IMR-90 (cell line): ENCODE data around the gene PRB4. TPM values are rescaled to one million over a fixed set of nuclear protein-coding genes. Genes with fewer than 3 reads are reported as not detected.

Experiments used
- polyA plus RNA-seq, 3 experiments: library from polyadenylated mRNA; depleted of rRNA; stranded (reverse); fragments of >200 nt; gene quantifications; 2 replicates each; pipeline ENCODE4 v1.2.3, GENCODE V29; 2012; ENCODE audit warnings: low replicate concordance in 1 of 3
- total RNA-seq: library from RNA; depleted of rRNA; stranded (reverse); fragments of >200 nt; gene quantifications from 2 replicates; pipeline ENCODE4 v1.2.3, GENCODE V29; 2012; rRNA removed

Gene PRB4
- total and polyA plus RNA-seq, 2 of the 4 experiments (the other 2 are of a cell fraction): not detected

Other genes with a start within 250 kb of the PRB4 start
- gene TAS2R46, start 248.1 kb downstream of the PRB4 start, total RNA-seq: 3.3 and 4.7 TPM in 2 replicates
- gene TAS2R46, start 248.1 kb downstream of the PRB4 start, polyA plus RNA-seq (2012; rRNA removed): 0.09 TPM in 1 of 2 replicates, not detected in the other
- 0.90 and 1.9 TPM in 2 replicates for gene TAS2R43, start 218.1 kb downstream of the PRB4 start, total RNA-seq
- not detected in 2 replicates for gene TAS2R43, start 218.1 kb downstream of the PRB4 start, polyA plus RNA-seq (2012; rRNA removed)
- gene TAS2R30, start 175.8 kb downstream of the PRB4 start, total RNA-seq: 5.0 and 7.2 TPM in 2 replicates
- gene TAS2R30, start 175.8 kb downstream of the PRB4 start, polyA plus RNA-seq (2012; rRNA removed): 0.03 TPM in 1 of 2 replicates, not detected in the other
- gene SMIM10L1, start 139.2 kb downstream of the PRB4 start, total RNA-seq: 2.7 and 4.7 TPM in 2 replicates
- gene SMIM10L1, start 139.2 kb downstream of the PRB4 start, polyA plus RNA-seq (2012; rRNA removed): 4.5 and 5.3 TPM in 2 replicates
- not detected in 2 replicates for gene TAS2R42, start 123.5 kb downstream of the PRB4 start, total RNA-seq
- not detected in 2 replicates for gene TAS2R42, start 123.5 kb downstream of the PRB4 start, polyA plus RNA-seq (2012; rRNA removed)
- gene PRB3, start 40.7 kb downstream of the PRB4 start, total RNA-seq: not detected in 2 replicates
- gene PRB3, start 40.7 kb downstream of the PRB4 start, polyA plus RNA-seq (2012; rRNA removed): not detected in 2 replicates
- gene PRB2, start 85.1 kb upstream of the PRB4 start, total RNA-seq: not detected in 2 replicates
- gene PRB2, start 85.1 kb upstream of the PRB4 start, polyA plus RNA-seq (2012; rRNA removed): not detected in 2 replicates